H9 (cell line): Measurements from ENCODE around the gene ASS1. TPM values are rescaled to one million over a fixed set of nuclear protein-coding genes. Genes with fewer than 3 reads are reported as not detected.

Experiments
- DNase-seq: peaks from one replicate; pipeline ENCODE4 v3.0.0-alpha.2; 2017
- H2AFZ ChIP-seq: one replicate; pipeline ENCODE4 v1.6.1; 2013; ENCODE audit warnings: mild to moderate bottlenecking, low read length, control low read depth, moderate library complexity
- H2AK5ac ChIP-seq: 2 replicates; pipeline ENCODE4 v1.6.1; 2013; ENCODE audit warnings: low read length, control low read depth, mixed read lengths; ENCODE audit not compliant: insufficient read length
- H2BK120ac ChIP-seq: one replicate; pipeline ENCODE4 v1.6.1; 2013; ENCODE audit warnings: low read depth, mild to moderate bottlenecking, low read length, control low read depth, inconsistent platforms; ENCODE audit not compliant: poor library complexity, severe bottlenecking
- H2BK12ac ChIP-seq: 2 replicates; pipeline ENCODE4 v1.6.1; 2013; ENCODE audit warnings: low read length, control low read depth, mixed read lengths, low read depth; ENCODE audit not compliant: insufficient read length
- H2BK15ac ChIP-seq: 2 replicates; pipeline ENCODE4 v1.6.1; 2013; ENCODE audit warnings: low read depth, low read length, control low read depth
- H2BK20ac ChIP-seq: one replicate; pipeline ENCODE4 v1.6.1; 2013; ENCODE audit warnings: low read depth, mild to moderate bottlenecking, low read length, control low read depth, inconsistent platforms; ENCODE audit not compliant: poor library complexity, severe bottlenecking
- H2BK5ac ChIP-seq: 2 replicates; pipeline ENCODE4 v1.6.1; 2013; ENCODE audit warnings: low read length, control low read depth, mixed read lengths; ENCODE audit not compliant: insufficient read length
- H3K14ac ChIP-seq: 2 replicates; pipeline ENCODE4 v1.6.1; 2013; ENCODE audit warnings: low read length, control low read depth; ENCODE audit not compliant: insufficient read depth
- H3K18ac ChIP-seq: 2 replicates; pipeline ENCODE4 v1.6.1; 2013; ENCODE audit warnings: low read depth, mild to moderate bottlenecking, mixed read lengths, low read length, control low read depth; ENCODE audit not compliant: insufficient read length
- H3K23ac ChIP-seq: 2 replicates; pipeline ENCODE4 v1.6.1; 2013; ENCODE audit warnings: low read length, control low read depth, mixed read lengths, low read depth; ENCODE audit not compliant: insufficient read length
- H3K23me2 ChIP-seq: 2 replicates; pipeline ENCODE4 v1.6.1; 2013; ENCODE audit warnings: low read depth, mild to moderate bottlenecking, mixed read lengths, low read length, control low read depth; ENCODE audit not compliant: insufficient read length, poor library complexity, severe bottlenecking
- H3K27ac ChIP-seq: 2 replicates; pipeline ENCODE4 v1.5.1; 2013; ENCODE audit warnings: low read length, control low read depth, mixed read lengths, low read depth; ENCODE audit not compliant: insufficient read length
- H3K27me3 ChIP-seq: 2 replicates; pipeline ENCODE4 v1.6.1; 2013; ENCODE audit warnings: low read length, control low read depth, inconsistent platforms; ENCODE audit not compliant: insufficient read depth
- H3K4ac ChIP-seq: 2 replicates; pipeline ENCODE4 v1.6.1; 2013; ENCODE audit warnings: low read depth, mild to moderate bottlenecking, control low read depth, inconsistent platforms, low read length, moderate library complexity
- H3K4me1 ChIP-seq: 2 replicates; pipeline ENCODE4 v1.6.1; 2013; ENCODE audit warnings: low read length, control low read depth, inconsistent platforms; ENCODE audit not compliant: insufficient read depth
- H3K4me2 ChIP-seq: 2 replicates; pipeline ENCODE4 v1.6.1; 2013; ENCODE audit warnings: low read length, control low read depth, mixed read lengths; ENCODE audit not compliant: insufficient read length, insufficient read depth
- H3K56ac ChIP-seq: 2 replicates; pipeline ENCODE4 v1.6.1; 2013; ENCODE audit warnings: low read depth, mild to moderate bottlenecking, mixed read lengths, low read length, control low read depth; ENCODE audit not compliant: insufficient read length
- H3K79me1 ChIP-seq: 2 replicates; pipeline ENCODE4 v1.6.1; 2013; ENCODE audit warnings: low read depth, mild to moderate bottlenecking, moderate library complexity, low read length, control low read depth, inconsistent platforms; ENCODE audit not compliant: insufficient read depth, poor library complexity, severe bottlenecking
- H3K79me2 ChIP-seq: 2 replicates; pipeline ENCODE4 v1.6.1; 2013; ENCODE audit warnings: low read length, control low read depth, inconsistent platforms; ENCODE audit not compliant: insufficient read depth
- H3K9ac ChIP-seq: 2 replicates; pipeline ENCODE4 v1.6.1; 2013; ENCODE audit warnings: low read length, control low read depth, mixed read lengths; ENCODE audit not compliant: insufficient read length; ENCODE audit errors: extremely low read depth
- H3K9me3 ChIP-seq: one replicate; pipeline ENCODE4 v1.6.1; 2013; ENCODE audit warnings: low read depth, low read length, inconsistent platforms; ENCODE audit not compliant: control insufficient read depth
- H3T11ph ChIP-seq: one replicate; pipeline ENCODE4 v1.6.1; 2013; ENCODE audit warnings: mild to moderate bottlenecking, low read length, control low read depth, inconsistent platforms
- H4K20me1 ChIP-seq: one replicate; pipeline ENCODE4 v1.6.1; 2013; ENCODE audit not compliant: control insufficient read depth, insufficient read length, insufficient read depth
- H4K5ac ChIP-seq: 2 replicates; pipeline ENCODE4 v1.6.1; 2013; ENCODE audit warnings: low read depth, mild to moderate bottlenecking, mixed read lengths, low read length, control low read depth; ENCODE audit not compliant: insufficient read length
- H4K8ac ChIP-seq: replicated peaks from 2 replicates; pipeline ENCODE4 v1.6.1; 2013; ENCODE audit warnings: low read length, control low read depth, mixed read lengths, low read depth; ENCODE audit not compliant: insufficient read length
- H4K91ac ChIP-seq: 2 replicates; pipeline ENCODE4 v1.6.1; 2013; ENCODE audit warnings: low read depth, mild to moderate bottlenecking, moderate library complexity, mixed read lengths, low read length, control low read depth; ENCODE audit not compliant: insufficient read length
- H3K27ac Mint-ChIP-seq, 3 experiments: 2 replicates in 2 of 3; 3 replicates in 1 of 3; pipeline ENCODE4 v1.8.0; 2020 to 2021; ENCODE audit warnings: mixed read lengths in 3 of 3, mild to moderate bottlenecking in 1 of 3, moderate library complexity in 1 of 3
- H3K27me3 Mint-ChIP-seq: 2 replicates; pipeline ENCODE4 v1.8.0; 2021; ENCODE audit warnings: low read depth, mild to moderate bottlenecking, moderate library complexity, mixed read lengths
- H3K36me3 Mint-ChIP-seq, 3 experiments: 2 replicates in 2 of 3; 3 replicates in 1 of 3; pipeline ENCODE4 v1.8.0; 2020 to 2021; ENCODE audit warnings: low read depth in 3 of 3, mixed read lengths in 3 of 3; ENCODE audit not compliant: insufficient read depth in 1 of 3
- H3K4me1 Mint-ChIP-seq, 2 experiments: 2 replicates each; pipeline ENCODE4 v1.8.0; 2020; ENCODE audit warnings: mixed read lengths in 2 of 2
- H3K4me3 Mint-ChIP-seq, 2 experiments: 2 replicates in 1 of 2; 3 replicates in 1 of 2; pipeline ENCODE4 v1.8.0; 2020 to 2021; ENCODE audit warnings: mild to moderate bottlenecking in 2 of 2, mixed read lengths in 2 of 2, moderate library complexity in 1 of 2
- H3K9me3 Mint-ChIP-seq, 2 experiments: 2 replicates in 1 of 2; 3 replicates in 1 of 2; pipeline ENCODE4 v1.8.0; 2020; ENCODE audit warnings: mild to moderate bottlenecking in 2 of 2, mixed read lengths in 2 of 2, moderate library complexity in 1 of 2
- CTCF ChIP-seq: fragments of 200-600 bp; sonication (generic); conservative IDR thresholded peaks from 3 replicates; pipeline ENCODE4 v1.8.0; 2021; ENCODE audit warnings: antibody characterized with exemption, mild to moderate bottlenecking
- WGBS: extraction: QIAGEN DNeasy Blood & Tissue Kit; methylation state at CpG from one replicate; pipeline ENCODE4 v1.1.7; 2013; ENCODE audit warnings: missing lambda C conversion rate, low lambda C conversion rate, mixed read lengths; ENCODE audit not compliant: insufficient read length; ENCODE audit errors: extremely low coverage; 5-methylcytosine and 5-hydroxymethylcytosine counted together
- total RNA-seq: library from RNA; stranded (reverse); gene quantifications from 2 replicates; pipeline ENCODE4 v1.2.1, GENCODE V29; 2021

ASS1 gene
- total RNA-seq, 1 experiment from 2014 or later: 118 TPM

GRCh38 chr9:130474106-130474505 is 29.3 kb downstream of the ASS1 start:
- no peak overlapping the region for H3K4me3 Mint-ChIP-seq
- H3K27ac Mint-ChIP-seq: 0 out of 7 replicates have a peak overlapping the region, but pooled peaks of 1 of the 3 experiments have one; percentile 64
- Histone ChIP-seq H3K4me2 (no peak overlapping the region), H2AFZ (no peak overlapping the region), H3K23me2 (no peaks in the 10 kb centered on the region), H3K14ac (no peak overlapping the region; the same call in 1 of the 2 replicates), H3K79me2 (no peaks in the 10 kb centered on the region), H4K5ac (no peak overlapping the region), H3K9ac (no peak overlapping the region), H2BK15ac (no peak overlapping the region), H2AK5ac (no peak overlapping the region), H2BK5ac (no peak overlapping the region), H2BK12ac (no peak overlapping the region), H3K56ac (no peak overlapping the region), H3K79me1 (no peaks in the 10 kb centered on the region), H3K4ac (no peak overlapping the region), H3K23ac (no peak overlapping the region), H3K27me3 (no peaks in the 10 kb centered on the region), H4K8ac (no peak overlapping the region), H3K4me1 (0 out of 2 replicates have a peak, but pooled peaks cover 2% of the 10 kb centered on the region), H2BK120ac (no peak overlapping the region), H4K91ac (no peak overlapping the region), H4K20me1 (no peaks in the 10 kb centered on the region), H3K9me3 (no peaks in the 10 kb centered on the region), H2BK20ac (no peak overlapping the region), H3T11ph (no peak overlapping the region), H3K18ac (no peak overlapping the region), H3K27ac (no peak overlapping the region)
- H3K36me3 Mint-ChIP-seq: peaks cover 2 to 16% (median 10%) of the 10 kb centered on the region in 3 experiments; a peak in 5 of 7 replicates
- no peaks in the 10 kb centered on the region for H3K27me3 Mint-ChIP-seq
- no CpG with 5 or more reads among the region's 15 CpGs for WGBS
- DNase-seq: no peak
- no peaks in the 10 kb centered on the region for H3K9me3 Mint-ChIP-seq
- no peak for TF ChIP-seq CTCF
- H3K4me1 Mint-ChIP-seq: peaks cover 13 to 36% of the 10 kb centered on the region in 2 experiments
